ENCODE results near the gene SLC9A1.
A peak's percentile ranks its signal among the peaks of the same experiment; 100 is the strongest.
"Not testable (repeated sequence)": the region's sequence is repeated elsewhere in the genome, so short reads cannot be mapped to it uniquely, and the experiment has no call there.

Gene SLC9A1

GRCh38 chr1:27154991-27155781, at the start of gene SLC9A1:
TSS of gene SLC9A1 (minus strand) at chr1:27155125. CDS start at chr1:27154334, 791 bp downstream.
- peak; percentile 74 for DNase-seq (ENCODE audit: low read depth)

- no peak for DNase-seq (ENCODE audit: low read depth)
These were observed 49.0 kb upstream of the SLC9A1 start for GRCh38 chr1:27203946-27204345.

GRCh38 chr1:27201295-27201694, 46.4 kb upstream of the SLC9A1 start:
- DNase-seq (ENCODE audit: low read depth) = no peak

DNA sequence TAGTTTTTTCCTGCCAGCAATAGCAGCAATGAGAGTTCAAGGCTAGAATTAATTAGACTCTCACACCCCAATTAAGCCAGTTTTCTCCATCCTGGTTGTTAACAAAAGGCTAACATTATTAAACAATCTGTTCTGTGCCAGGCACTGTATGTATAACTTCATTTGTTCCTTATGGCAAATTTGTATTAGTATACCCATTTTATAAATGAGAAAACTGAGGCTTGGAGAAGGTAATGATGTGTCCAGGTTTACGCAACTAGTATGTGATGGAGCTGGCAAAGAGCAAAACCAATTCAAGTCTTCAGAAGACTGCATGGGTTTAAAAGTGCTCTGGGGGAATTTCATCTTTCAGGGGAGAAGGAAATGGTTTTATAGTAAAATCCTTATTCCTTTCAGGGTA, 38.3 kb upstream of the SLC9A1 start:
- DNase-seq (ENCODE audit: low read depth) = no peak

GRCh38 chr1:27192039-27192529, 37.2 kb upstream of the SLC9A1 start:
- no peak for DNase-seq (ENCODE audit: low read depth)

GRCh38 chr1:27184665-27185064, 29.7 kb upstream of the SLC9A1 start:
- not testable (repeated sequence) for DNase-seq (ENCODE audit: low read depth)

DNA sequence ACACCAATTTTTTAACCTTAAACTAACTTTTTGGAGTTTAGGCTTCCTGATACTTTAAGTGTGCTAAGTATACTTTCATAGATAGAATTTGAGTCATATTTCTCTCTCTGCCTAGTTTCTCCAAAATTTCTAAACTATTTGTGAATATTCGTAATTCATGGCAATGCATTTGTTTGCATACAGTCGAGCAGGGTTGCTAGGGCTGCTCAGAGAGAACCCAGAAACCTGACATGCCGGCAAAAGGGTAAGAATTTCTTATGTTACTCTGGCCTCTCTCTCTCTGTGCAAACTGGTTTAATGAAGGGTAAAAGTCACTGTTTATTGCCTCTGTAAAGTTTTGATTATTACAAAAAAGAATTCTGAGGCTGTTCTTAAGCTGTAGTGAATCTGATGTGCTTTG, 25.1 kb upstream of the SLC9A1 start:
- DNase-seq (ENCODE audit: low read depth) = no peak

DNA sequence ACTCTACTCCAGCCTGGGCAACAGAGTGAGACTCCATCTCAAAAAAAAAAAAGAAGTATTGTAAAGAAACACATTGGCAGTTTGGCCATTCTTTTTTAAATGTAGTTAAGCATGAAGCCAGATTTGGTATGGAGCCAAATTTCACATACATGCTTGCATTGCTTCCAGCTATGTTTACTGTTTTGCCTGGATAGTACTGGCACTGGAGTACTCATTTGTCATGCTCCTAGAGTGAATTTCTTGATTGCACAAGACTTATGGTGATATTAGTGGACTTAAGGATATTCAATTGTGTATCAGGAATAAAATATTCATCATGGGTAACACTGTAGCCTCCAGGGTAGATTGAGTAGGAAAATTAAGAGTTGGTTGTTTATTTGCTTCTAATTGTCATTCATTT, 24.5 kb upstream of the SLC9A1 start:
- DNase-seq (ENCODE audit: low read depth) = no peak

DNA sequence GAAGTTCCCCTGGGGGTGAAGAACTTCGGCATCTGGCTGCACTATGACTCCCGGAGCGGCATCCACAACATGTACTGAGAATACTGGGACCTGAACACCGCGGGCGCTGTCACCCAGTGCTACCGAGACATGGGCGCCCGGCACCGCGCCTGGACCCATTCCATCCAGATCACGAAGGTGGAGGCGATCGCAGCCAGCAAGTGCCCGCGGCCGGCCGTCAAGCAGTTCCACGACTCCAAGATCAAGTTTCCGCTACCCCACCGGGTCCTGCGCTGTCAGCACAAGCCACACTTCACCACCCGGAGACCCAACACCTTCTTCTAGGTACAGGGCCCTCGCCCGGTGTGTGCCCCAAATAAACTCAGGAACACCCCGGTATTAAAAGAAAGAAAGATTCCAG, 22.0 kb upstream of the SLC9A1 start:
- DNase-seq (ENCODE audit: low read depth) = no peak

- DNase-seq (ENCODE audit: low read depth) = no peak
These were observed 21.4 kb upstream of the SLC9A1 start for GRCh38 chr1:27176323-27176722.

GRCh38 chr1:27172992-27173391, 18.1 kb upstream of the SLC9A1 start:
- not testable (repeated sequence) for DNase-seq (ENCODE audit: low read depth)

- no peak for DNase-seq (ENCODE audit: low read depth)
These were observed 12.0 kb upstream of the SLC9A1 start for GRCh38 chr1:27166929-27167328.

GRCh38 chr1:27166351-27166802, 11.5 kb upstream of the SLC9A1 start:
- DNase-seq (ENCODE audit: low read depth) = no peak

- DNase-seq (ENCODE audit: low read depth) = no peak
These were observed 8.2 kb upstream of the SLC9A1 start for GRCh38 chr1:27163093-27163492.

DNA sequence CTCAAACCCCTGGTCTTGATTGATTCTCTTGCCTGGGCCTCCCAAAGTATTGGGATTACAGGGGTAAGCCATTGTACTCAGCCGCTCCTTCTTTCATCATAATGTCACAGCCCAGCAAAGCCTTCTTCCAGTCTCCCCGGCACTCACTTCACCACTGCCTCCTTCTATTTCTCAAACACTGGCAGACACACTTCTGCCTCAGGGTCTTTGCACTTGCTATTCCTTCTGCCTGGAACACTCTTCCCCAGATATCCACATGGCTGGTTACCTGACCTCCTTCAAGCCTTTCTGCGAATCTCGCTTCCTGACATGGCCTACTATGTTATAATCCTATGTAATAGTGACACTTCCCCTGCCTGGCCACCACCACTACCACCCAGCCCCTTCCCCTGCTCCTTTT, 7.2 kb upstream of the SLC9A1 start:
- DNase-seq (ENCODE audit: low read depth) = no peak

GRCh38 chr1:27161594-27161993, 6.7 kb upstream of the SLC9A1 start:
- DNase-seq (ENCODE audit: low read depth) = no peak

GRCh38 chr1:27157194-27157593, 2.3 kb upstream of the SLC9A1 start:
- no peak for DNase-seq (ENCODE audit: low read depth)

DNA sequence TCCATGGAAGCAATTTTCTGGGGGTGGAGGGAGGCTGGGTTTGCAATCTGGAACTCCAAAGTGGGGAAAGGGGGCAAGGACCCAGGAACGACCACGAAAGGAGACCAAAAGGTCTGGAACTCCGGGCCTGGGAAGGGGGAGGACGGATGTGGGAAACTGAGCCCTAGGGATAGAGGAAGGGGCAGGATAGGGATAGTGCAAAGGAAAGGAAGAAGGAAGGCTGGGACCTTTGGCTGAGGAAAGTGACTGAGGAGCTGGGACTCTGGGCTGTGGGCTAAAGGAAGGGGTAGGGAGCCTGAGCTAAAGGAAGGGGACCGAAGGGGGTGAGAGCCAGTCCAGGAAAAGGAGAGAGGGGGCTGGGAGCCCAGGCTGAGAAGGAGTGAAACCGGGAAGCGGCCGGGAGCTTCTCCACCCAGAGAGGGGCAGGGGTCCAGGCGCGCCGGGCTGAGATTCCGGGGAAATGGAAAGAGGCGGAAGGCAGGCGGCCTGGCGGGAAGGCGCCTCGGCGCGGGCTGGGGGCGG, 395 bp downstream of the SLC9A1 start:
- no peak for DNase-seq (ENCODE audit: low read depth)

DNA sequence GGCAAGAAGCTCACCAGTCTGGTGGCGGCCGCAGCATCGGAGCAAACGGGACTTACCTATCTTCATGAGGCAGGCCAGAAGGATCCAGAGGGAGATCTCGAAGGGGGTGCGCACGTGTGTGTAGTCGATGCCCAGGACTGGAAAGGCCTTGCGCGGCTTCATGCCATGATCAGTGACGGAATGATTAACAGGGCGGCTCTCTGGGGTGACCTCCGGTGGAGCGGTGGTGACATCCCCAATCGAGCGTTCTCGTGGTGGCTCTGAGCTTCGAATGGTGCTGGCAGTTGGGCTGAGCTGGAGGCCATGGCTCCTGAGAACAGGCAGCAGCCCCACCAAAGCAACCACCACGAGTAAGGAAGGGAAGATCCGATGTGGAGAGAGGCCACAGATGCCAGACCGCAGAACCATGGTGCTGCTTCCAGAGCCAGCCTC, 982 bp downstream of the SLC9A1 start:
- no peak for DNase-seq (ENCODE audit: low read depth)

DNA sequence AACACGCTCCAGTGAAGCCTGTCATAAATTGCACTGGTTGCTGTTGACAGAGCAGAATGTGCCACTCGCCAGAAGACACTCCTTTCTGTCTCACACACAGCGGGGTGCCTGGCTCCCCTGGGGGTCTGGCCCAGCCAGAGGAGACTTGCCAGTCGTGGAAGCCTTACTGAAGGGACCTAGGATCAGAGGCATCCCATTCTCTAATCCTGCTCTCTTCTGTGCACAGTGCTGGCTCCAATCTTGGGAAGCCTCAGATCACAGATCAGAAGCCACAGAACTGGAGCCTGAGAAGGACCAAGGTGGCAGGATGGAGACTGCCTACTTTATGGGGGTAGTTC, 1.4 kb downstream of the SLC9A1 start:
- no peak for DNase-seq (ENCODE audit: low read depth)

- no peak for DNase-seq (ENCODE audit: low read depth)
These were observed 1.9 kb downstream of the SLC9A1 start for GRCh38 chr1:27152829-27153548.

- DNase-seq (ENCODE audit: low read depth) = no peak
These were observed 2.7 kb downstream of the SLC9A1 start for GRCh38 chr1:27152004-27152828.

All from stimulated activated CD8-positive, alpha-beta memory T cell treated with anti-CD3 and anti-CD28 coated beads, Interleukin-7, amount 100 ng/mL, for 24 hours (primary cell).